ENCODE measurements around the gene EEPD1. TPM values are rescaled to one million over a fixed set of nuclear protein-coding genes. Genes with fewer than 3 reads are reported as not detected.

Gene EEPD1
- total and polyA plus RNA-seq, 7 experiments from 2014 or later, result 2.2 to 15.8 (median 11.3) TPM

- Mint-ChIP-seq H3K27ac (no peak overlapping the region), H3K4me1 (peaks cover 0 to 2% (median 0%) of the 10 kb centered on the region in 7 donors), H3K9me3 (peaks cover 0 to 10% (median 1%) of the 10 kb centered on the region in 11 donors), H3K27me3 (peaks cover 0 to 14% (median 0%) of the 10 kb centered on the region in 5 donors), H3K36me3 (no peaks in the 10 kb centered on the region), H3K4me3 (no peak overlapping the region)
- H3K27ac ChIP-seq (ENCODE audit: low read depth, low read length), result no peak overlapping the region
- CTCF ChIA-PET, result no interaction called here
- H3K36me3 ChIP-seq (ENCODE audit: control insufficient read depth in 2 of 3, insufficient read depth in 3 of 3, low read length in 3 of 3), result no peaks in the 10 kb centered on the region
- H3K27me3 ChIP-seq (ENCODE audit: control insufficient read depth in 2 of 2, insufficient read depth in 2 of 2, low read length in 2 of 2), result no peaks in the 10 kb centered on the region
- intact Hi-C loops (cut with micrococcal nuclease), result no loop called here
- no peaks in the 10 kb centered on the region for H3K9me3 ChIP-seq (ENCODE audit: control insufficient read depth in 2 of 3, low read length in 3 of 3)
- ATAC-seq (no peak), DNase-seq (no peak)
- no peak overlapping the region for H3K4me3 ChIP-seq (ENCODE audit: low read length)
- POLR2A ChIA-PET, result no interaction called here
- no peaks in the 10 kb centered on the region for H3K4me1 ChIP-seq (ENCODE audit: control insufficient read depth in 2 of 2, insufficient read depth in 2 of 2, low read length in 2 of 2)
These were observed 15.3 kb upstream of the EEPD1 start for GRCh38 chr7:36137754-36138153.

GRCh38 chr7:36138209-36138608 lies 14.8 kb upstream of the EEPD1 start:
- Histone ChIP-seq H3K27me3 (ENCODE audit: control insufficient read depth in 2 of 2, insufficient read depth in 2 of 2, low read length in 2 of 2) (no peaks in the 10 kb centered on the region), H3K36me3 (ENCODE audit: control insufficient read depth in 2 of 3, insufficient read depth in 3 of 3, low read length in 3 of 3) (no peaks in the 10 kb centered on the region), H3K4me3 (ENCODE audit: low read length) (no peak overlapping the region), H3K4me1 (ENCODE audit: control insufficient read depth in 2 of 2, insufficient read depth in 2 of 2, low read length in 2 of 2) (no peaks in the 10 kb centered on the region), H3K27ac (ENCODE audit: low read depth, low read length) (no peak overlapping the region), H3K9me3 (ENCODE audit: control insufficient read depth in 2 of 3, low read length in 3 of 3) (no peaks in the 10 kb centered on the region)
- Mint-ChIP-seq H3K4me1 (peaks cover 0 to 2% (median 0%) of the 10 kb centered on the region in 7 donors), H3K4me3 (no peak overlapping the region), H3K27ac (no peak overlapping the region), H3K36me3 (no peaks in the 10 kb centered on the region), H3K27me3 (peaks cover 0 to 15% (median 0%) of the 10 kb centered on the region in 5 donors), H3K9me3 (peaks cover 0 to 10% (median 1%) of the 10 kb centered on the region in 11 donors)
- intact Hi-C loops (cut with micrococcal nuclease), result no loop called here
- CTCF ChIA-PET, result no interaction called here
- ATAC-seq, result no peak
- POLR2A ChIA-PET, result no interaction called here
- DNase-seq, result no peak

GRCh38 chr7:36141351-36141750 lies 11.7 kb upstream of the EEPD1 start:
- ChIA-PET CTCF (no interaction called here), POLR2A (no interaction called here)
- Histone ChIP-seq H3K4me3 (ENCODE audit: low read length) (no peak overlapping the region), H3K27ac (ENCODE audit: low read depth, low read length) (no peak overlapping the region), H3K9me3 (ENCODE audit: control insufficient read depth in 2 of 3, low read length in 3 of 3) (no peaks in the 10 kb centered on the region), H3K27me3 (ENCODE audit: control insufficient read depth in 2 of 2, insufficient read depth in 2 of 2, low read length in 2 of 2) (no peaks in the 10 kb centered on the region), H3K36me3 (ENCODE audit: control insufficient read depth in 2 of 3, insufficient read depth in 3 of 3, low read length in 3 of 3) (no peaks in the 10 kb centered on the region), H3K4me1 (ENCODE audit: control insufficient read depth in 2 of 2, insufficient read depth in 2 of 2, low read length in 2 of 2) (no peaks in the 10 kb centered on the region)
- intact Hi-C loops (cut with micrococcal nuclease), result no loop called here
- Mint-ChIP-seq H3K4me3 (no peak overlapping the region), H3K9me3 (peaks cover 0 to 10% (median 1%) of the 10 kb centered on the region in 11 donors), H3K4me1 (peaks cover 0 to 2% (median 0%) of the 10 kb centered on the region in 7 donors), H3K36me3 (no peaks in the 10 kb centered on the region), H3K27me3 (peaks cover 0 to 28% (median 0%) of the 10 kb centered on the region in 5 donors), H3K27ac (no peak overlapping the region)
- no peak for DNase-seq
- ATAC-seq, result no peak

GRCh38 chr7:36141850-36142249 lies 11.2 kb upstream of the EEPD1 start:
- POLR2A ChIA-PET, result no interaction called here
- no peak for DNase-seq
- Histone ChIP-seq H3K27ac (ENCODE audit: low read depth, low read length) (no peak overlapping the region), H3K9me3 (ENCODE audit: control insufficient read depth in 2 of 3, low read length in 3 of 3) (no peaks in the 10 kb centered on the region), H3K4me3 (ENCODE audit: low read length) (no peak overlapping the region), H3K27me3 (ENCODE audit: control insufficient read depth in 2 of 2, insufficient read depth in 2 of 2, low read length in 2 of 2) (no peaks in the 10 kb centered on the region), H3K4me1 (ENCODE audit: control insufficient read depth in 2 of 2, insufficient read depth in 2 of 2, low read length in 2 of 2) (no peaks in the 10 kb centered on the region), H3K36me3 (ENCODE audit: control insufficient read depth in 2 of 3, insufficient read depth in 3 of 3, low read length in 3 of 3) (no peaks in the 10 kb centered on the region)
- Mint-ChIP-seq H3K4me3 (no peak overlapping the region), H3K27ac (no peak overlapping the region), H3K36me3 (no peaks in the 10 kb centered on the region), H3K9me3 (peaks cover 0 to 10% (median 1%) of the 10 kb centered on the region in 11 donors), H3K4me1 (peaks cover 0 to 2% (median 0%) of the 10 kb centered on the region in 7 donors), H3K27me3 (peaks cover 0 to 29% (median 0%) of the 10 kb centered on the region in 5 donors)
- ATAC-seq, result no peak
- CTCF ChIA-PET, result no interaction called here
- intact Hi-C loops (cut with micrococcal nuclease), result no loop called here

GRCh38 chr7:36144189-36144588 lies 8.9 kb upstream of the EEPD1 start:
- intact Hi-C loops (cut with micrococcal nuclease), result no loop called here
- no peak for ATAC-seq
- POLR2A ChIA-PET, result no interaction called here
- Mint-ChIP-seq H3K9me3 (peaks cover 0 to 10% (median 1%) of the 10 kb centered on the region in 11 donors), H3K27ac (no peak overlapping the region), H3K36me3 (no peaks in the 10 kb centered on the region), H3K4me1 (no peaks in the 10 kb centered on the region), H3K27me3 (peaks cover 0 to 29% (median 0%) of the 10 kb centered on the region in 5 donors), H3K4me3 (no peak overlapping the region)
- Histone ChIP-seq H3K27ac (ENCODE audit: low read depth, low read length) (no peak overlapping the region), H3K36me3 (ENCODE audit: control insufficient read depth in 2 of 3, insufficient read depth in 3 of 3, low read length in 3 of 3) (no peaks in the 10 kb centered on the region), H3K4me1 (ENCODE audit: control insufficient read depth in 2 of 2, insufficient read depth in 2 of 2, low read length in 2 of 2) (no peaks in the 10 kb centered on the region), H3K9me3 (ENCODE audit: control insufficient read depth in 2 of 3, low read length in 3 of 3) (no peaks in the 10 kb centered on the region), H3K27me3 (ENCODE audit: control insufficient read depth in 2 of 2, insufficient read depth in 2 of 2, low read length in 2 of 2) (no peaks in the 10 kb centered on the region), H3K4me3 (ENCODE audit: low read length) (no peak overlapping the region)
- no peak for DNase-seq
- CTCF ChIA-PET, result no interaction called here

GRCh38 chr7:36145686-36146085 lies 7.4 kb upstream of the EEPD1 start:
- Mint-ChIP-seq H3K36me3 (no peaks in the 10 kb centered on the region), H3K4me1 (no peaks in the 10 kb centered on the region), H3K27ac (no peak overlapping the region), H3K27me3 (peaks cover 0 to 22% (median 0%) of the 10 kb centered on the region in 5 donors), H3K4me3 (no peak overlapping the region), H3K9me3 (peaks cover 0 to 3% (median 0%) of the 10 kb centered on the region in 11 donors)
- no peaks in the 10 kb centered on the region for H3K36me3 ChIP-seq (ENCODE audit: control insufficient read depth in 2 of 3, insufficient read depth in 3 of 3, low read length in 3 of 3)
- H3K9me3 ChIP-seq (ENCODE audit: control insufficient read depth in 2 of 3, low read length in 3 of 3), result no peaks in the 10 kb centered on the region
- no peaks in the 10 kb centered on the region for H3K4me1 ChIP-seq (ENCODE audit: control insufficient read depth in 2 of 2, insufficient read depth in 2 of 2, low read length in 2 of 2)
- CTCF ChIA-PET, result no interaction called here
- no peak overlapping the region for H3K4me3 ChIP-seq (ENCODE audit: low read length)
- no peak for ATAC-seq
- H3K27me3 ChIP-seq (ENCODE audit: control insufficient read depth in 2 of 2, insufficient read depth in 2 of 2, low read length in 2 of 2), result no peaks in the 10 kb centered on the region
- no peak for DNase-seq
- intact Hi-C loops (cut with micrococcal nuclease), result no loop called here
- POLR2A ChIA-PET, result no interaction called here
- no peak overlapping the region for H3K27ac ChIP-seq (ENCODE audit: low read depth, low read length)

GRCh38 chr7:36147361-36147760 lies 5.7 kb upstream of the EEPD1 start:
- ChIA-PET CTCF (no interaction called here), POLR2A (no interaction called here)
- H3K4me3 Mint-ChIP-seq, result no peak overlapping the region
- peaks cover 0 to 5% (median 3%) of the 10 kb centered on the region in 7 donors for H3K4me1 Mint-ChIP-seq
- H3K27ac Mint-ChIP-seq, result no peak overlapping the region
- DNase-seq (peak in 1 of 9 donors; percentile 7), ATAC-seq (no peak)
- H3K27me3 Mint-ChIP-seq, result peaks cover 0 to 20% (median 0%) of the 10 kb centered on the region in 5 donors
- Histone ChIP-seq H3K9me3 (ENCODE audit: control insufficient read depth in 2 of 3, low read length in 3 of 3) (no peaks in the 10 kb centered on the region), H3K4me3 (ENCODE audit: low read length) (no peak overlapping the region), H3K27me3 (ENCODE audit: control insufficient read depth in 2 of 2, insufficient read depth in 2 of 2, low read length in 2 of 2) (no peaks in the 10 kb centered on the region), H3K27ac (ENCODE audit: low read depth, low read length) (no peak overlapping the region), H3K36me3 (ENCODE audit: control insufficient read depth in 2 of 3, insufficient read depth in 3 of 3, low read length in 3 of 3) (no peaks in the 10 kb centered on the region), H3K4me1 (ENCODE audit: control insufficient read depth in 2 of 2, insufficient read depth in 2 of 2, low read length in 2 of 2) (peaks cover 0 to 4% of the 10 kb centered on the region in 2 donors)
- no peaks in the 10 kb centered on the region for H3K36me3 Mint-ChIP-seq
- intact Hi-C loops (cut with micrococcal nuclease), result no loop called here
- H3K9me3 Mint-ChIP-seq, result peaks cover 0 to 1% (median 0%) of the 10 kb centered on the region in 11 donors
